ENCODE results near the gene AFF4. TPM values are rescaled to one million over a fixed set of nuclear protein-coding genes. Genes with fewer than 3 reads are reported as not detected.

The AFF4 gene
- total RNA-seq, 1 donor, result 83.2 TPM

DNA sequence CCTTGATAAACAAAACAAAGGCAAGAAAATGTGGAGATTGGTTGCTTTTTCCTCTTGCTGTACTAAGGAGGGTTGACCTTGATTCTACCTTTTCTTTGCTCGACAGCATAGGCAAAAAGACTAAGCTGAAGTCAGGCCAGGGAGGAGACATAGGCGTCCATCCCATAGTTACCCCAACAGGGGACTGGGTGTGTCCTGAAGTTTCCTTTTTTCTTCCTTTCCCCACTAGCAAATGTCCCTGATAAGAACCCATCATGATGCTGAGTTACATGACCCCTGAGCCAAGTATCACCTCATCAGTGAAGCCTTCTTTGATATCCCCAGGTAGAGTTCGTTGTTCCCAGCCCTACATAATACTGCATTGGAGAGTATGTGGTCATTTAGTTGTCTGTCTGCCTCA, 123.1 kb downstream of the AFF4 start:
- DNase-seq (ENCODE audit: insufficient read length, low spot score, missing footprints), result no peak

GRCh38 chr5:132839426-132840301, 123.8 kb downstream of the AFF4 start:
- peak; percentile 47 for DNase-seq (ENCODE audit: insufficient read length, low spot score, missing footprints)
- H3K27ac ChIP-seq (ENCODE audit: low read depth, low read length), result no peak overlapping the region
- peak overlapping the region; percentile 74 for H2AFZ ChIP-seq (ENCODE audit: low read length)

More for the DNA sequence above, 123.1 kb downstream of the AFF4 start:
- H3K79me2 ChIP-seq (ENCODE audit: insufficient read depth, low read length), result no peaks in the 10 kb centered on the region
- H3K27ac ChIP-seq (ENCODE audit: low read depth, low read length), result no peak overlapping the region
- H2AFZ ChIP-seq (ENCODE audit: low read length), result peak overlapping the region; percentile 74
- TF ChIP-seq, protein P1, sequence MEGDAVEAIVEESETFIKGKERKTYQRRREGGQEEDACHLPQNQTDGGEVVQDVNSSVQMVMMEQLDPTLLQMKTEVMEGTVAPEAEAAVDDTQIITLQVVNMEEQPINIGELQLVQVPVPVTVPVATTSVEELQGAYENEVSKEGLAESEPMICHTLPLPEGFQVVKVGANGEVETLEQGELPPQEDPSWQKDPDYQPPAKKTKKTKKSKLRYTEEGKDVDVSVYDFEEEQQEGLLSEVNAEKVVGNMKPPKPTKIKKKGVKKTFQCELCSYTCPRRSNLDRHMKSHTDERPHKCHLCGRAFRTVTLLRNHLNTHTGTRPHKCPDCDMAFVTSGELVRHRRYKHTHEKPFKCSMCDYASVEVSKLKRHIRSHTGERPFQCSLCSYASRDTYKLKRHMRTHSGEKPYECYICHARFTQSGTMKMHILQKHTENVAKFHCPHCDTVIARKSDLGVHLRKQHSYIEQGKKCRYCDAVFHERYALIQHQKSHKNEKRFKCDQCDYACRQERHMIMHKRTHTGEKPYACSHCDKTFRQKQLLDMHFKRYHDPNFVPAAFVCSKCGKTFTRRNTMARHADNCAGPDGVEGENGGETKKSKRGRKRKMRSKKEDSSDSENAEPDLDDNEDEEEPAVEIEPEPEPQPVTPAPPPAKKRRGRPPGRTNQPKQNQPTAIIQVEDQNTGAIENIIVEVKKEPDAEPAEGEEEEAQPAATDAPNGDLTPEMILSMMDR (IDR thresholded peaks at IDR 0.05; ENCODE audit: extremely low read depth, low read depth, low read length), result no peak
- no peaks in the 10 kb centered on the region for H3K27me3 ChIP-seq (ENCODE audit: insufficient read depth, low read length)
- no peaks in the 10 kb centered on the region for H3K9me3 ChIP-seq (ENCODE audit: low read depth, low read length)
- H3K36me3 ChIP-seq (ENCODE audit: insufficient read depth, low read length), result no peaks in the 10 kb centered on the region
- no peak overlapping the region for H3K4me3 ChIP-seq (ENCODE audit: insufficient read depth, low read length)
- H4K20me1 ChIP-seq (ENCODE audit: insufficient read depth, low read length), result no peaks in the 10 kb centered on the region
- peak overlapping the region; percentile 37 for H3K4me2 ChIP-seq (ENCODE audit: insufficient read depth, low read length)
- H3K4me1 ChIP-seq (ENCODE audit: insufficient read depth, low read length), result peaks cover 24% of the 10 kb centered on the region

GRCh38 chr5:132838516-132839282, 124.7 kb downstream of the AFF4 start:
- Histone ChIP-seq H2AFZ (ENCODE audit: low read length) (peak overlapping the region; percentile 7), H3K27ac (ENCODE audit: low read depth, low read length) (no peak overlapping the region), H3K27me3 (ENCODE audit: insufficient read depth, low read length) (no peaks in the 10 kb centered on the region), H4K20me1 (ENCODE audit: insufficient read depth, low read length) (no peaks in the 10 kb centered on the region), H3K36me3 (ENCODE audit: insufficient read depth, low read length) (no peaks in the 10 kb centered on the region), H3K4me3 (ENCODE audit: insufficient read depth, low read length) (no peak overlapping the region), H3K79me2 (ENCODE audit: insufficient read depth, low read length) (no peaks in the 10 kb centered on the region), H3K4me2 (ENCODE audit: insufficient read depth, low read length) (no peak overlapping the region), H3K9me3 (ENCODE audit: low read depth, low read length) (no peaks in the 10 kb centered on the region), H3K4me1 (ENCODE audit: insufficient read depth, low read length) (peaks cover 24% of the 10 kb centered on the region)
- no peak for DNase-seq (ENCODE audit: insufficient read length, low spot score, missing footprints)
- TF ChIP-seq, protein P1 (IDR thresholded peaks at IDR 0.05; ENCODE audit: extremely low read depth, low read depth, low read length), result no peak

More at GRCh38 chr5:132839426-132840301, 123.8 kb downstream of the AFF4 start:
- Histone ChIP-seq H3K27me3 (ENCODE audit: insufficient read depth, low read length) (no peaks in the 10 kb centered on the region), H3K4me2 (ENCODE audit: insufficient read depth, low read length) (peak overlapping the region; percentile 37), H3K4me1 (ENCODE audit: insufficient read depth, low read length) (peaks cover 24% of the 10 kb centered on the region), H3K36me3 (ENCODE audit: insufficient read depth, low read length) (no peaks in the 10 kb centered on the region), H3K9me3 (ENCODE audit: low read depth, low read length) (no peaks in the 10 kb centered on the region), H3K79me2 (ENCODE audit: insufficient read depth, low read length) (no peaks in the 10 kb centered on the region), H3K4me3 (ENCODE audit: insufficient read depth, low read length) (no peak overlapping the region), H4K20me1 (ENCODE audit: insufficient read depth, low read length) (no peaks in the 10 kb centered on the region)
- TF ChIP-seq, protein P1 (IDR thresholded peaks at IDR 0.05; ENCODE audit: extremely low read depth, low read depth, low read length), result no peak

- peaks cover 24% of the 10 kb centered on the region for H3K4me1 ChIP-seq (ENCODE audit: insufficient read depth, low read length)
- H4K20me1 ChIP-seq (ENCODE audit: insufficient read depth, low read length), result no peaks in the 10 kb centered on the region
- H3K4me3 ChIP-seq (ENCODE audit: insufficient read depth, low read length), result no peak overlapping the region
- no peaks in the 10 kb centered on the region for H3K9me3 ChIP-seq (ENCODE audit: low read depth, low read length)
- no peaks in the 10 kb centered on the region for H3K27me3 ChIP-seq (ENCODE audit: insufficient read depth, low read length)
- no peak overlapping the region for H3K27ac ChIP-seq (ENCODE audit: low read depth, low read length)
- no peak overlapping the region for H2AFZ ChIP-seq (ENCODE audit: low read length)
- no peak overlapping the region for H3K4me2 ChIP-seq (ENCODE audit: insufficient read depth, low read length)
- DNase-seq (ENCODE audit: insufficient read length, low spot score, missing footprints), result peak; percentile 4
- H3K79me2 ChIP-seq (ENCODE audit: insufficient read depth, low read length), result no peaks in the 10 kb centered on the region
- H3K36me3 ChIP-seq (ENCODE audit: insufficient read depth, low read length), result no peaks in the 10 kb centered on the region
- TF ChIP-seq, protein P1 (IDR thresholded peaks at IDR 0.05; ENCODE audit: extremely low read depth, low read depth, low read length), result no peak
Observed at GRCh38 chr5:132837868-132838267, 125.6 kb downstream of the AFF4 start.

Measured in osteoblast (primary cell).